HCT116 (cell line): ENCODE measurements around the gene RFC1. TPM values are rescaled to one million over a fixed set of nuclear protein-coding genes. Genes with fewer than 3 reads are reported as not detected.

Experiments used
- ATAC-seq: fragments of 200-7000 bp; cut with Tn5 transposase; 2 replicates; pipeline ENCODE4 v1.9.1; 2020; ENCODE audit warnings: mild to moderate bottlenecking, moderate library complexity
- BruUV-seq: library from RNA; stranded (reverse); fragments of 400-500 nt; replicated peaks from 2 replicates; lab custom pipeline; 2021; lab: Mats Ljungman, UMichigan
- CTCF ChIA-PET: fragments of 300-600 bp; sonication (Branson Sonifier 250); formaldehyde crosslinking; loops from one replicate; lab custom pipeline; 2021; ENCODE audit warnings: antibody characterized with exemption; lab: Charles Lee
- POLR2A ChIA-PET: fragments of 300-600, 350-600 bp; sonication (Branson Sonifier 250); formaldehyde crosslinking; loops from one replicate; lab custom pipeline; 2021; ENCODE audit warnings: antibody characterized with exemption; lab: Charles Lee
- RAD21 ChIA-PET, 2 experiments: fragments of 300-600 bp; sonication (Branson Sonifier 250); formaldehyde crosslinking; loops; one replicate each; lab custom pipeline; 2023; ENCODE audit warnings: low total read pairs in 2 of 2; ENCODE audit not compliant: uncharacterized antibody in 2 of 2, unreplicated experiment in 2 of 2, low non-redundant PET in 1 of 2; lab: Charles Lee
- DNase-seq: peaks from one replicate; pipeline ENCODE4 v3.0.0-alpha.2; 2010; ENCODE audit warnings: low read depth, low spot score
- H2AFZ ChIP-seq: fragments of 200-600 bp; shearing (Covaris generic), sonication (generic); 2 replicates; pipeline ENCODE4 v1.6.1; 2017; ENCODE audit warnings: low read depth, mixed run types, mixed read lengths, antibody characterized with exemption, low read length; ENCODE audit not compliant: poor library complexity, severe bottlenecking
- H3K27ac ChIP-seq: 2 replicates; pipeline ENCODE4 v1.5.1; 2012; ENCODE audit warnings: low read depth, low read length
- H3K27me3 ChIP-seq: fragments of 200-600 bp; sonication (generic); 2 replicates; pipeline ENCODE4 v1.6.1; 2016; ENCODE audit warnings: mixed run types, low read length, mixed read lengths; ENCODE audit not compliant: insufficient read depth
- H3K36me3 ChIP-seq, 2 experiments: fragments of 200-500 bp in 1 of 2; fragments of 200-600 bp in 1 of 2; sonication (Bioruptor generic) in 1 of 2; sonication (generic) in 1 of 2; 2 replicates each; pipeline versions ENCODE4 v1.5.1 to v1.6.1; 2014 to 2016; ENCODE audit warnings: low read length in 2 of 2, inconsistent platforms in 1 of 2, mixed read lengths in 1 of 2, mixed run types in 1 of 2; ENCODE audit not compliant: insufficient read depth in 2 of 2, control insufficient read depth in 1 of 2
- H3K4me1 ChIP-seq, 2 experiments: fragments of 200-600 bp in 1 of 2; sonication (generic) in 1 of 2; 2 replicates each; pipeline versions ENCODE4 v1.5.1 to v1.6.1; 2012 to 2017; ENCODE audit warnings: low read length in 2 of 2, inconsistent platforms in 1 of 2, mild to moderate bottlenecking in 1 of 2, mixed read lengths in 1 of 2, mixed run types in 1 of 2, moderate library complexity in 1 of 2; ENCODE audit not compliant: insufficient read depth in 2 of 2, control insufficient read depth in 1 of 2
- H3K4me2 ChIP-seq: fragments of 200-600 bp; sonication (generic); 2 replicates; pipeline ENCODE4 v1.6.1; 2017; ENCODE audit warnings: mixed run types, low read length, mixed read lengths
- H3K4me3 ChIP-seq, 2 experiments: fragments of 200-600 bp in 1 of 2; sonication (generic) in 1 of 2; replicated peaks in 1 of 2; 2 replicates each; pipeline ENCODE4 v1.5.1; 2011 to 2016; ENCODE audit warnings: low read length in 2 of 2, control low read depth in 1 of 2, low read depth in 1 of 2, mild to moderate bottlenecking in 1 of 2, mixed read lengths in 1 of 2, mixed run types in 1 of 2
- H3K79me2 ChIP-seq: fragments of 200-600 bp; sonication (generic); 2 replicates; pipeline ENCODE4 v1.6.1; 2017; ENCODE audit warnings: mild to moderate bottlenecking, mixed run types, low read length, moderate library complexity, mixed read lengths; ENCODE audit not compliant: insufficient read depth
- H3K9ac ChIP-seq: fragments of 200-600 bp; sonication (generic); 2 replicates; pipeline ENCODE4 v1.6.1; 2016; ENCODE audit warnings: low read length, mixed read lengths
- H3K9me2 ChIP-seq: fragments of 200-600 bp; sonication (generic), shearing (Covaris generic); 2 replicates; pipeline ENCODE4 v1.6.1; 2017; ENCODE audit warnings: mixed run types, mild to moderate bottlenecking, moderate library complexity; ENCODE audit not compliant: insufficient read depth
- H3K9me3 ChIP-seq, 2 experiments: fragments of 200-500 bp in 1 of 2; fragments of 200-600 bp in 1 of 2; sonication (Bioruptor generic) in 1 of 2; sonication (generic) in 1 of 2; 2 replicates each; pipeline ENCODE4 v1.6.1; 2014 to 2017; ENCODE audit warnings: low read length in 2 of 2, mixed read lengths in 2 of 2, inconsistent platforms in 1 of 2, low read depth in 1 of 2, mild to moderate bottlenecking in 1 of 2, mixed run types in 1 of 2, moderate library complexity in 1 of 2; ENCODE audit not compliant: control insufficient read depth in 1 of 2, insufficient read depth in 1 of 2
- H4K20me1 ChIP-seq: fragments of 200-600 bp; sonication (generic), shearing (Covaris generic); 2 replicates; pipeline ENCODE4 v1.6.1; 2017; ENCODE audit warnings: mixed run types, mild to moderate bottlenecking, moderate library complexity; ENCODE audit not compliant: insufficient read depth
- CBX3 ChIP-seq: IDR thresholded peaks from 2 replicates; pipeline ENCODE4 v1.6.1; 2012; ENCODE audit warnings: low read depth
- CEBPB ChIP-seq: IDR thresholded peaks from 2 replicates; pipeline ENCODE4 v1.6.1; 2012; ENCODE audit warnings: low read depth
- EGR1 ChIP-seq: IDR thresholded peaks from 2 replicates; pipeline ENCODE4 v1.6.1; 2012; ENCODE audit warnings: low read depth
- EZH2phosphoT487 ChIP-seq: fragments of 200-600 bp; IDR thresholded peaks from 2 replicates; pipeline ENCODE4 v1.6.1; 2018; ENCODE audit warnings: antibody characterized with exemption, borderline replicate concordance
- JUND ChIP-seq: IDR thresholded peaks from 2 replicates; pipeline ENCODE4 v1.6.1; 2012
- MAX ChIP-seq: IDR thresholded peaks from 2 replicates; pipeline ENCODE4 v1.6.1; 2012
- POLR2AphosphoS5 ChIP-seq: IDR thresholded peaks from 2 replicates; pipeline ENCODE4 v1.6.1; 2011; ENCODE audit warnings: mild to moderate bottlenecking, low read depth, low read length, moderate library complexity
- RAD21 ChIP-seq: IDR thresholded peaks from 2 replicates; pipeline ENCODE4 v1.6.1; 2012; ENCODE audit warnings: low read depth, mild to moderate bottlenecking
- SRF ChIP-seq: IDR thresholded peaks from 2 replicates; pipeline ENCODE4 v1.6.1; 2012; ENCODE audit warnings: low read depth
- intact Hi-C: fragments of 100-400 bp; cut with micrococcal nuclease; formaldehyde crosslinking; loops from 2 replicates; pipeline ENCODE4 v1.10.0; 2022
- total RNA-seq: library from RNA; stranded (reverse); gene quantifications from one replicate; pipeline ENCODE4 v1.2.1, GENCODE V29; 2021; ENCODE audit not compliant: unreplicated experiment
- TF ChIP-seq, protein P1 (sequence below): IDR thresholded peaks from 2 replicates; pipeline ENCODE4 v1.6.1; 2011; ENCODE audit warnings: mild to moderate bottlenecking, low read length, moderate library complexity; ENCODE audit not compliant: insufficient replicate concordance; ENCODE audit errors: extremely low read depth

RFC1 gene
- total RNA-seq, 1 experiment from 2014 or later = 52.3 TPM

DNA sequence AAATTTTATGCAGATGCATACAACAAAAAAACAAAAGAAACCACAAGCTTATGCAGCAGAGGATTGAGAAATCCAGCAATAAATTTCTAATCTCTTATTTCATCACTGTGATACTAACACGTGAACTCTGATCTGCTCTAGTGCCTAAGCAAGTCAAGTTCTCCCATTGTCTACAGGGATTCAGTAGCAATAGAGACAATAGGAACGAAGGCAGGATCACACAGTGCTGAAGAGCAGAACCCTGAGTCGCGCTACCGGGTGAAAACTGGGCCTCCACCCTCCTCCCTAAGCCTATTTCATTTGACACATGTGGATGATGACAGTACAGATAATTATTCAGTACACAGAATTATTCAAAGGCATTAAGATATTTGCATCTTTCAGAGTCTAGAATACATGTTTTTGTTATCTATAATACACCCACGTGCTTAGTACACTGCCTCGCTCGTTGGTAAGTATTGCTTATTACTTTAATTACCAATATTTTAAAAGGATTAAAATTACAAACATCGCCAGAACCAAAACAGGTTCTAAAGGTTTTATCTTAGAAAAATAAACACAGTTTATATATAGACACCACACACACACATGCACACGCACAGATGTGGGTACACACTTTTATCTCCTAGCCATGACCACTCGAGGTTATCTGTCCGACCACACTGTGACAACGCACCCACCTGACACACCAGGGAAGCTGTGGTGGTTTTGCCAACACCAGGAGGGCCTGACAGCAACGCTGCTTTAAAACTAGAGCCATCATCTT is 60.1 kb downstream of the RFC1 start (continued):
- no peak for TF ChIP-seq POLR2AphosphoS5
- TF ChIP-seq, all 23 proteins: peak for 0

- Histone ChIP-seq H4K20me1 (no peaks in the 10 kb centered on the region), H3K9me2 (no peaks in the 10 kb centered on the region), H3K9ac (no peak overlapping the region), H3K4me1 (peaks cover 5% of the 10 kb centered on the region in 2 experiments; a peak in 2 of 4 replicates), H2AFZ (no peak overlapping the region), H3K36me3 (peaks cover 13 to 39% of the 10 kb centered on the region in 2 experiments; a peak in 3 of 4 replicates), H3K27ac (no peak overlapping the region), H3K27me3 (no peaks in the 10 kb centered on the region), H3K4me2 (no peak overlapping the region), H3K79me2 (peaks cover 13% of the 10 kb centered on the region), H3K9me3 (no peaks in the 10 kb centered on the region), H3K4me3 (no peak overlapping the region)
- ChIA-PET CTCF (no interaction called here), POLR2A (no interaction called here), RAD21 (no interaction called here)
- intact Hi-C loops = no loop called here
- TF ChIP-seq EGR1 = no peak
- no peak for TF ChIP-seq SRF
- TF ChIP-seq RAD21 = no peak
- TF ChIP-seq JUND = no peak
- no peak for TF ChIP-seq CBX3
- TF ChIP-seq, protein P1, sequence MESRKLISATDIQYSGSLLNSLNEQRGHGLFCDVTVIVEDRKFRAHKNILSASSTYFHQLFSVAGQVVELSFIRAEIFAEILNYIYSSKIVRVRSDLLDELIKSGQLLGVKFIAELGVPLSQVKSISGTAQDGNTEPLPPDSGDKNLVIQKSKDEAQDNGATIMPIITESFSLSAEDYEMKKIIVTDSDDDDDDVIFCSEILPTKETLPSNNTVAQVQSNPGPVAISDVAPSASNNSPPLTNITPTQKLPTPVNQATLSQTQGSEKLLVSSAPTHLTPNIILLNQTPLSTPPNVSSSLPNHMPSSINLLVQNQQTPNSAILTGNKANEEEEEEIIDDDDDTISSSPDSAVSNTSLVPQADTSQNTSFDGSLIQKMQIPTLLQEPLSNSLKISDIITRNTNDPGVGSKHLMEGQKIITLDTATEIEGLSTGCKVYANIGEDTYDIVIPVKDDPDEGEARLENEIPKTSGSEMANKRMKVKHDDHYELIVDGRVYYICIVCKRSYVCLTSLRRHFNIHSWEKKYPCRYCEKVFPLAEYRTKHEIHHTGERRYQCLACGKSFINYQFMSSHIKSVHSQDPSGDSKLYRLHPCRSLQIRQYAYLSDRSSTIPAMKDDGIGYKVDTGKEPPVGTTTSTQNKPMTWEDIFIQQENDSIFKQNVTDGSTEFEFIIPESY = no peak
- no peak for TF ChIP-seq CEBPB
- TF ChIP-seq MAX = no peak
- TF ChIP-seq EZH2phosphoT487 = no peak
- ATAC-seq = no peak
- BruUV-seq = no TSS peak
- no peak for DNase-seq
Measured at GRCh38 chr4:39304651-39305050, 61.5 kb downstream of the RFC1 start.
